SK-N-SH treated with all-trans-retinoic acid at 6 μM for 48 hours (cell line): ENCODE measurements around the gene FKBP3.

ENCODE experiments used
- ATAC-seq: fragments of 200-7000 bp; cut with Tn5 transposase; 3 replicates; pipeline ENCODE4 v1.9.1; 2020; ENCODE audit warnings: mild to moderate bottlenecking, moderate library complexity
- ARNTL ChIP-seq: fragments of 450-650 bp; formaldehyde crosslinking; IDR thresholded peaks from 2 replicates; pipeline ENCODE4 v1.5.0; 2020; ENCODE audit warnings: low read depth, mild to moderate bottlenecking, moderate library complexity, borderline replicate concordance
- BACH2 ChIP-seq: fragments of 250-450 bp; sonication (Bioruptor Pico); IDR thresholded peaks from 2 replicates; pipeline ENCODE4 v1.9.0; 2021; ENCODE audit warnings: mild to moderate bottlenecking, borderline replicate concordance
- CREB5 ChIP-seq: fragments of 250-450 bp; sonication (Bioruptor Pico); IDR thresholded peaks from 2 replicates; pipeline ENCODE4 v1.5.1; 2020; ENCODE audit warnings: low read depth, mild to moderate bottlenecking, moderate library complexity
- CSDC2 ChIP-seq: fragments of 250-450 bp; sonication (Bioruptor Pico); IDR thresholded peaks from 2 replicates; pipeline ENCODE4 v1.5.0; 2020; ENCODE audit warnings: mild to moderate bottlenecking, moderate library complexity
- CSRNP3 ChIP-seq: fragments of 250-450 bp; sonication (Bioruptor Pico); IDR thresholded peaks from 2 replicates; pipeline ENCODE4 v1.5.1; 2021; ENCODE audit warnings: mild to moderate bottlenecking, moderate library complexity
- ESRRG ChIP-seq: fragments of 250-450 bp; sonication (Bioruptor Pico); IDR thresholded peaks from 2 replicates; pipeline ENCODE4 v1.6.1; 2021; ENCODE audit warnings: mild to moderate bottlenecking
- GLIS3 ChIP-seq: fragments of 250-450 bp; sonication (Bioruptor Pico); IDR thresholded peaks from 2 replicates; pipeline ENCODE4 v1.5.0; 2020; ENCODE audit warnings: mild to moderate bottlenecking, moderate library complexity
- ISL1 ChIP-seq: fragments of 250-450 bp; sonication (Bioruptor Pico); IDR thresholded peaks from 2 replicates; pipeline ENCODE4 v2.1.2; 2022; ENCODE audit warnings: mild to moderate bottlenecking, moderate library complexity
- OSR1 ChIP-seq: fragments of 250-450 bp; sonication (Bioruptor Pico); IDR thresholded peaks from 2 replicates; pipeline ENCODE4 v1.8.0; 2022; ENCODE audit warnings: moderate library complexity, mild to moderate bottlenecking, inconsistent platforms
- PATZ1 ChIP-seq: fragments of 250-450 bp; sonication (Bioruptor Pico); IDR thresholded peaks from 2 replicates; pipeline ENCODE4 v1.8.0; 2020; ENCODE audit warnings: mild to moderate bottlenecking, moderate library complexity, borderline replicate concordance
- POU6F1 ChIP-seq: fragments of 250-450 bp; sonication (Bioruptor Pico); IDR thresholded peaks from 2 replicates; pipeline ENCODE4 v1.8.0; 2021; ENCODE audit warnings: low read depth, mild to moderate bottlenecking, moderate library complexity, borderline replicate concordance
- PPARA ChIP-seq: fragments of 250-450 bp; sonication (Bioruptor Pico); IDR thresholded peaks from 2 replicates; pipeline ENCODE4 v1.5.0; 2020; ENCODE audit warnings: mild to moderate bottlenecking, borderline replicate concordance
- RARB ChIP-seq: fragments of 250-450 bp; sonication (Bioruptor Pico); IDR thresholded peaks from 2 replicates; pipeline ENCODE4 v1.8.0; 2021; ENCODE audit warnings: mild to moderate bottlenecking, moderate library complexity
- SNAI2 ChIP-seq: fragments of 250-450 bp; sonication (Bioruptor Pico); IDR thresholded peaks from 2 replicates; pipeline ENCODE4 v1.5.0; 2020; ENCODE audit warnings: mild to moderate bottlenecking, moderate library complexity
- TCF4 ChIP-seq: fragments of 250-450 bp; sonication (Bioruptor Pico); IDR thresholded peaks from 2 replicates; pipeline ENCODE4 v1.8.0; 2021; ENCODE audit warnings: mild to moderate bottlenecking, moderate library complexity, borderline replicate concordance
- TOX ChIP-seq: fragments of 250-450 bp; sonication (Bioruptor Pico); IDR thresholded peaks from 2 replicates; pipeline ENCODE4 v1.8.0; 2021; ENCODE audit warnings: mild to moderate bottlenecking, moderate library complexity, borderline replicate concordance
- TSHZ2 ChIP-seq: fragments of 250-450 bp; sonication (Bioruptor Pico); IDR thresholded peaks from 2 replicates; pipeline ENCODE4 v1.5.0; 2020; ENCODE audit warnings: mild to moderate bottlenecking, moderate library complexity
- ZC3H10 ChIP-seq: fragments of 250-450 bp; sonication (Bioruptor Pico); IDR thresholded peaks from 2 replicates; pipeline ENCODE4 v1.5.1; 2021; ENCODE audit warnings: mild to moderate bottlenecking, moderate library complexity
- ZFP3 ChIP-seq: fragments of 250-450 bp; sonication (Bioruptor Pico); IDR thresholded peaks from 2 replicates; pipeline ENCODE4 v1.5.0; 2020; ENCODE audit warnings: mild to moderate bottlenecking, moderate library complexity
- ZFP30 ChIP-seq: fragments of 450-650 bp; formaldehyde crosslinking; IDR thresholded peaks from 2 replicates; pipeline ENCODE4 v1.5.0; 2022; ENCODE audit warnings: mild to moderate bottlenecking, moderate library complexity
- ZNF70 ChIP-seq: fragments of 450-650 bp; formaldehyde crosslinking; IDR thresholded peaks from 2 replicates; pipeline ENCODE4 v1.5.0; 2020; ENCODE audit warnings: mild to moderate bottlenecking, moderate library complexity
- ZNF8 ChIP-seq: fragments of 450-650 bp; formaldehyde crosslinking; IDR thresholded peaks from 2 replicates; pipeline ENCODE4 v1.5.0; 2020; ENCODE audit warnings: mild to moderate bottlenecking, moderate library complexity

FKBP3 gene

GRCh38 chr14:45104561-45104960, 29.7 kb downstream of the FKBP3 start:
- TF ChIP-seq POU6F1 (CRISPR knock-in tag) (no peak), ZC3H10 (CRISPR knock-in tag) (no peak), ESRRG (CRISPR knock-in tag) (no peak), TSHZ2 (CRISPR knock-in tag) (no peak)
- no peak for ATAC-seq

- TF ChIP-seq RARB (CRISPR knock-in tag) (no peak), ISL1 (no peak), ZNF8 (CRISPR knock-in tag) (no peak), PATZ1 (no peak)
- TF ChIP-seq, all 23 proteins: peak for 0
- ATAC-seq, result no peak
These were observed 30.5 kb downstream of the FKBP3 start for GRCh38 chr14:45103806-45104205.

GRCh38 chr14:45096218-45096617, 38.1 kb downstream of the FKBP3 start:
- TF ChIP-seq ZFP3 (CRISPR knock-in tag) (no peak), CREB5 (CRISPR knock-in tag) (no peak), CSRNP3 (CRISPR knock-in tag) (no peak), ARNTL (CRISPR knock-in tag) (no peak), ISL1 (no peak), GLIS3 (CRISPR knock-in tag) (no peak), ZNF8 (CRISPR knock-in tag) (no peak), TSHZ2 (CRISPR knock-in tag) (no peak), ESRRG (CRISPR knock-in tag) (no peak), TOX (CRISPR knock-in tag) (no peak), RARB (CRISPR knock-in tag) (no peak), OSR1 (CRISPR knock-in tag) (no peak), POU6F1 (CRISPR knock-in tag) (no peak), BACH2 (CRISPR knock-in tag) (no peak), CSDC2 (CRISPR knock-in tag) (no peak), PPARA (CRISPR knock-in tag) (no peak), SNAI2 (CRISPR knock-in tag) (no peak), ZNF70 (CRISPR knock-in tag) (no peak), ZFP30 (CRISPR knock-in tag) (no peak), TCF4 (CRISPR knock-in tag) (no peak)
- no peak for ATAC-seq
